Measurements from ENCODE around the gene KSR1. TPM values are rescaled to one million over a fixed set of nuclear protein-coding genes. Genes with fewer than 3 reads are reported as not detected.
A peak's percentile ranks its signal among the peaks of the same experiment; 100 is the strongest.

The KSR1 gene
- total and polyA plus RNA-seq, 4 donors, result 23.0 to 71.1 (median 47.0) TPM

GRCh38 chr17:27466376-27466742, 10.1 kb downstream of the KSR1 start:
- Histone ChIP-seq H3K4me1 (ENCODE audit: control insufficient read depth, insufficient read depth, low read length) (peaks cover 24% of the 10 kb centered on the region), H3K9me3 (ENCODE audit: control insufficient read depth, insufficient read depth, low read length) (no peaks in the 10 kb centered on the region), H3K27ac (ENCODE audit: low read depth, low read length) (no peak overlapping the region), H3K4me3 (ENCODE audit: low read depth, low read length) (no peak overlapping the region), H3K27me3 (ENCODE audit: control insufficient read depth, insufficient read depth, low read length) (no peaks in the 10 kb centered on the region), H3K36me3 (ENCODE audit: control insufficient read depth, insufficient read depth, low read length) (peaks cover under 1% of the 10 kb centered on the region)
- WGBS (ENCODE audit: insufficient coverage), result 43% methylated on average over 3 of the region's 3 CpGs
- DNase-seq (ENCODE audit: low read depth in 4 of 6, low spot score in 6 of 6), result no peak

- Histone ChIP-seq H3K27me3 (ENCODE audit: control insufficient read depth, insufficient read depth, low read length) (no peaks in the 10 kb centered on the region), H3K9me3 (ENCODE audit: control insufficient read depth, insufficient read depth, low read length) (no peaks in the 10 kb centered on the region), H3K4me3 (ENCODE audit: low read depth, low read length) (no peak overlapping the region), H3K36me3 (ENCODE audit: control insufficient read depth, insufficient read depth, low read length) (peaks cover 3% of the 10 kb centered on the region), H3K4me1 (ENCODE audit: control insufficient read depth, insufficient read depth, low read length) (peaks cover 24% of the 10 kb centered on the region), H3K27ac (ENCODE audit: low read depth, low read length) (no peak overlapping the region)
- no peak for DNase-seq (ENCODE audit: low read depth in 4 of 6, low spot score in 6 of 6)
- WGBS (ENCODE audit: insufficient coverage), result 75% methylated on average over 9 of the region's 13 CpGs
Observed at GRCh38 chr17:27466743-27467375, 10.6 kb downstream of the KSR1 start.

- peaks cover 27% of the 10 kb centered on the region for H3K4me1 ChIP-seq (ENCODE audit: control insufficient read depth, insufficient read depth, low read length)
- H3K27me3 ChIP-seq (ENCODE audit: control insufficient read depth, insufficient read depth, low read length), result no peaks in the 10 kb centered on the region
- no peak overlapping the region for H3K27ac ChIP-seq (ENCODE audit: low read depth, low read length)
- no peak for DNase-seq (ENCODE audit: low read depth in 4 of 6, low spot score in 6 of 6)
- WGBS (ENCODE audit: insufficient coverage), result 82% methylated on average over 6 of the region's 7 CpGs
- H3K36me3 ChIP-seq (ENCODE audit: control insufficient read depth, insufficient read depth, low read length), result peaks cover 3% of the 10 kb centered on the region
- H3K9me3 ChIP-seq (ENCODE audit: control insufficient read depth, insufficient read depth, low read length), result no peaks in the 10 kb centered on the region
- H3K4me3 ChIP-seq (ENCODE audit: low read depth, low read length), result no peak overlapping the region
Observed at GRCh38 chr17:27469256-27469655, 13.0 kb downstream of the KSR1 start.

GRCh38 chr17:27471321-27472269, 15.3 kb downstream of the KSR1 start:
- H3K4me3 ChIP-seq (ENCODE audit: low read depth, low read length), result no peak overlapping the region
- H3K4me1 ChIP-seq (ENCODE audit: control insufficient read depth, insufficient read depth, low read length), result peaks cover 27% of the 10 kb centered on the region
- DNase-seq (ENCODE audit: low read depth in 4 of 6, low spot score in 6 of 6), result no peak
- H3K27me3 ChIP-seq (ENCODE audit: control insufficient read depth, insufficient read depth, low read length), result no peaks in the 10 kb centered on the region
- WGBS (ENCODE audit: insufficient coverage), result 60% methylated on average over 9 of the region's 14 CpGs
- H3K27ac ChIP-seq (ENCODE audit: low read depth, low read length), result no peak overlapping the region
- peaks cover 6% of the 10 kb centered on the region for H3K36me3 ChIP-seq (ENCODE audit: control insufficient read depth, insufficient read depth, low read length)
- H3K9me3 ChIP-seq (ENCODE audit: control insufficient read depth, insufficient read depth, low read length), result no peaks in the 10 kb centered on the region

- H3K36me3 ChIP-seq (ENCODE audit: control insufficient read depth, insufficient read depth, low read length), result peaks cover 6% of the 10 kb centered on the region
- H3K9me3 ChIP-seq (ENCODE audit: control insufficient read depth, insufficient read depth, low read length), result no peaks in the 10 kb centered on the region
- peaks cover 26% of the 10 kb centered on the region for H3K4me1 ChIP-seq (ENCODE audit: control insufficient read depth, insufficient read depth, low read length)
- H3K27ac ChIP-seq (ENCODE audit: low read depth, low read length), result no peak overlapping the region
- H3K4me3 ChIP-seq (ENCODE audit: low read depth, low read length), result no peak overlapping the region
- no peaks in the 10 kb centered on the region for H3K27me3 ChIP-seq (ENCODE audit: control insufficient read depth, insufficient read depth, low read length)
- peak in 1 of 6 donors; percentile 46 for DNase-seq (ENCODE audit: low read depth in 4 of 6, low spot score in 6 of 6)
- WGBS (ENCODE audit: insufficient coverage), result 80% methylated on average over 6 of the region's 6 CpGs
Observed at GRCh38 chr17:27473190-27473747, 17.0 kb downstream of the KSR1 start.

- 63% methylated on average over 6 of the region's 8 CpGs for WGBS (ENCODE audit: insufficient coverage)
- H3K36me3 ChIP-seq (ENCODE audit: control insufficient read depth, insufficient read depth, low read length), result peaks cover 6% of the 10 kb centered on the region
Observed at GRCh38 chr17:27473748-27474609, 17.7 kb downstream of the KSR1 start.

GRCh38 chr17:27475070-27475673, 18.9 kb downstream of the KSR1 start:
- peaks cover 6% of the 10 kb centered on the region for H3K36me3 ChIP-seq (ENCODE audit: control insufficient read depth, insufficient read depth, low read length)
- no peak overlapping the region for H3K4me3 ChIP-seq (ENCODE audit: low read depth, low read length)
- H3K27me3 ChIP-seq (ENCODE audit: control insufficient read depth, insufficient read depth, low read length), result no peaks in the 10 kb centered on the region
- peaks cover 18% of the 10 kb centered on the region for H3K4me1 ChIP-seq (ENCODE audit: control insufficient read depth, insufficient read depth, low read length)
- DNase-seq (ENCODE audit: low read depth in 4 of 6, low spot score in 6 of 6), result no peak
- no peak overlapping the region for H3K27ac ChIP-seq (ENCODE audit: low read depth, low read length)
- 89% methylated on average over 7 of the region's 10 CpGs for WGBS (ENCODE audit: insufficient coverage)
- H3K9me3 ChIP-seq (ENCODE audit: control insufficient read depth, insufficient read depth, low read length), result no peaks in the 10 kb centered on the region

More at GRCh38 chr17:27473748-27474609, 17.7 kb downstream of the KSR1 start:
- Histone ChIP-seq H3K9me3 (ENCODE audit: control insufficient read depth, insufficient read depth, low read length) (no peaks in the 10 kb centered on the region), H3K27ac (ENCODE audit: low read depth, low read length) (no peak overlapping the region), H3K4me3 (ENCODE audit: low read depth, low read length) (no peak overlapping the region), H3K27me3 (ENCODE audit: control insufficient read depth, insufficient read depth, low read length) (no peaks in the 10 kb centered on the region), H3K4me1 (ENCODE audit: control insufficient read depth, insufficient read depth, low read length) (peaks cover 19% of the 10 kb centered on the region)
- no peak for DNase-seq (ENCODE audit: low read depth in 4 of 6, low spot score in 6 of 6)

- WGBS (ENCODE audit: insufficient coverage), result 77% methylated on average over 9 of the region's 14 CpGs
- Histone ChIP-seq H3K27ac (ENCODE audit: low read depth, low read length) (no peak overlapping the region), H3K4me3 (ENCODE audit: low read depth, low read length) (no peak overlapping the region), H3K36me3 (ENCODE audit: control insufficient read depth, insufficient read depth, low read length) (peaks cover 6% of the 10 kb centered on the region), H3K9me3 (ENCODE audit: control insufficient read depth, insufficient read depth, low read length) (no peaks in the 10 kb centered on the region), H3K27me3 (ENCODE audit: control insufficient read depth, insufficient read depth, low read length) (no peaks in the 10 kb centered on the region), H3K4me1 (ENCODE audit: control insufficient read depth, insufficient read depth, low read length) (peaks cover 18% of the 10 kb centered on the region)
- DNase-seq (ENCODE audit: low read depth in 4 of 6, low spot score in 6 of 6), result no peak
Observed at GRCh38 chr17:27475981-27476895, 20.0 kb downstream of the KSR1 start.
